HG03565 (cell line): ENCODE results near the gene NDRG3.

Experiments used
- ATAC-seq: cut with Tn5 transposase; IDR thresholded peaks from one replicate; pipeline ENCODE4 v1.9.1; 2021; ENCODE audit warnings: mild to moderate bottlenecking, moderate library complexity; ENCODE audit not compliant: unreplicated experiment

The NDRG3 gene

DNA sequence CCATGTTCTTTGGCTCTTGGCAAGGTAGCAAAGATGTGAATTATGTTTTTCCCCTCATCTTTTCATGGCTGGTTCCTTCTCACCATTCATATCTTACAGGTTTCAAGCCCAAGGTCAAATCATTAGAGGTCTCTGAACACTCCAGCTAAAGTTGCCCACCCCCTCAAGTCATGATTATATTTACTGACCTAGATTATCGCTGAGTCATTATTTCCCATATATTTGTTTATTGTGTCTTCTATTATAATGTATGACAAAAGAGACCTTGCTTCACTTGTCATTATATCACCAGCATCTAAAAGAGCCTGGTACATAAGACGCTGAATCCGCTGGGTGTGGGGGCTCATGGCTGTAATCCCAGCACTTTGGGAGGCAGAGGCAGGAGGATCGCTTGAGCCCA is 15.2 kb upstream of the NDRG3 start:
- ATAC-seq = no peak

DNA sequence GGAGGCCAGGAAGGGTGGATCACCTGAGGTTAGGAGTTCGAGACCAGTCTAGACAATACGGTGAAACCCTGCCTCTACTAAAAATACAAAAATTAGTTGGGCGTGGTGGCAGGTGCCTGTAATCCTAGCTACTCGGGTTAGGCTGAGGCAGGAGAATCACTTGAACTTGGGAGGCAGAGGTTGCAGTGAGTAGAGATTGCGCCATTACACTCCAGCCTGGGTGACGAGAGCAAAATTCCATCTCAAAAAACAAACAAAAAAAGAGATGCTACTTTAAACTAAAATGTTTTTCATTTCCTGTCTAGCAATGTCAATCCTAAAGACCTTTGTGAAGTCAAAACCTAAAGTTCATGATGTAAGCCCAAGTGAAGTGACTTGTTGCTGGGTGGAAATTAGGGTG is 14.8 kb upstream of the NDRG3 start:
- no peak for ATAC-seq

DNA sequence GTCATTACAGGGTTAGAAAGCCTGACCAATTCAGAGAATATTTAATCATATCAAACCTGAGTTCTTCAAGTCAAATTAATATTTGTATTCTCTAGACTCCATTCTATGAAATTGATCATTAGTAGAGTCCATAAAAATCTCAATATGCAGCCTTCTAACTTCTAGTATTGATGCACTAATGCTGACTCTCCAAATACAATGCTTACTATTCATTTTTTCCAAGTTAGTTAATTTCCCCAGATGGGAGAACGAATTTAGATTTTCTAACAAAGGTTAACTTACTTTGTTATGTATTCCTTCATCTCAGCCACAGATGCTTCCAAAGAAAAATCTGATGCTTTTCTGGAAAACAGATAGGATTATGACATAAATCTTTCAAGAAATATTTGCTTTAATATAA is 12.4 kb upstream of the NDRG3 start:
- ATAC-seq = no peak

DNA sequence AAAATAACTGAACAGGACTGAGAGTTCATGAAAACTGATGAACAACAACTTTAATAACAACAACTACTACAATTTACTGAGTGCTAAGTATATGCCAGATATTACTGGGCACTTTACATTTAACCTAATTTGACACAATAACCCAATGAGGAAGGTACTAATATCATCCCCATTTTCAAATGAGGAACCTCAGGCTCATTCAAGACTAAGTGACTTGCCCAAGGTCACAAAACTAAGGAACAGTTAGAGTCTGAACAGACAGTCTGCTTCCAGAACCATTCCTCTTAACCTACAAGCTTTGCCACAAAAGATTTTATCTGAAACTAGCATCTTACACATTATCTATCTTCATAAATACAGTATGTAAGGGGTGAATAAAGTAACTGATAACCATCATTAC is 10.6 kb upstream of the NDRG3 start:
- no peak for ATAC-seq

DNA sequence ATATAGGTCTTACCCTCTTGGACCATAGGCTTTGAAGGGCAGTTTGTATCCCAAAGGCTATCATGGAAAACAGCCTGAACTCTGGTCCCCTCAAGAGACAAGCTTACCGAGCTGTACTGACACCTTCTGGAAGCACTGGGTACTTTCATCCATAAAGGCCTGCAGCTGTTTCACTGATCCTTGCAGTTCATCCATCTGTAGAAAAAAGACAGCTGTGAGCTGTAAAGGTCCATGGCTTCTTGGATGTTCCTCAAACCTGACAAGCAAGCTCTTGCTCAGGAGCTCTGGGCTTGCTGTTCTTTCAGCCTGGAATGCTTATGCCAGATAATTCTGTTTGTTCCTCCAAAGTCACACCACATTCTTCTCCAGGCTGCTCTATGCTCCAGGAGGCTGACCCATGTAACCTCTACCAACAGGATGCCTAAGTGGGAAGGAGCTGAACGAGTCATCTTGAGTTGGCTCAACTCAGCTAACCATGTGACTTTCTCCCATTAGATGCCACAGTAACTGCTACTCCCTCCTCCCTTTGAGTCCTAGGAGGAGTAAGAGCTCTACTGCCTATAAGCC is 8.8 kb upstream of the NDRG3 start:
- no peak for ATAC-seq

DNA sequence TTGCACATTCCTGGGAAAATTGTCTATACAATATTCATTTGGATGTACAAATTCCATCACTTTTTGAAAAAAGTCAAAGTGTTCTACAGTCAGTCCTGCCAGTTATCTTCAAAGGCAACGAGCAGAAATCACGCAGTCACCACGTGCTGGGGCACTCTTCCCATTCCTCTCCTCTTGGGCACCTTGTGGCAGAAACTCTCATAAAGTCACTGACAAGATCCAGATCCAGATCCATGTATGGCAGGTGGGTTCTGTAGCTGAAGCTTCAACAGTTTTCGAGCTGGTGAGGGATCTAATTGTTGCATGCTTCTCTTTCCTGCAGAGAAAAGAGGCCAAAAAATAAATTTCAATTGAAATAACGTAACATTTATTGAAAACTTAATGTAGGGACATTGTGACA is 6.7 kb upstream of the NDRG3 start:
- ATAC-seq = no peak

DNA sequence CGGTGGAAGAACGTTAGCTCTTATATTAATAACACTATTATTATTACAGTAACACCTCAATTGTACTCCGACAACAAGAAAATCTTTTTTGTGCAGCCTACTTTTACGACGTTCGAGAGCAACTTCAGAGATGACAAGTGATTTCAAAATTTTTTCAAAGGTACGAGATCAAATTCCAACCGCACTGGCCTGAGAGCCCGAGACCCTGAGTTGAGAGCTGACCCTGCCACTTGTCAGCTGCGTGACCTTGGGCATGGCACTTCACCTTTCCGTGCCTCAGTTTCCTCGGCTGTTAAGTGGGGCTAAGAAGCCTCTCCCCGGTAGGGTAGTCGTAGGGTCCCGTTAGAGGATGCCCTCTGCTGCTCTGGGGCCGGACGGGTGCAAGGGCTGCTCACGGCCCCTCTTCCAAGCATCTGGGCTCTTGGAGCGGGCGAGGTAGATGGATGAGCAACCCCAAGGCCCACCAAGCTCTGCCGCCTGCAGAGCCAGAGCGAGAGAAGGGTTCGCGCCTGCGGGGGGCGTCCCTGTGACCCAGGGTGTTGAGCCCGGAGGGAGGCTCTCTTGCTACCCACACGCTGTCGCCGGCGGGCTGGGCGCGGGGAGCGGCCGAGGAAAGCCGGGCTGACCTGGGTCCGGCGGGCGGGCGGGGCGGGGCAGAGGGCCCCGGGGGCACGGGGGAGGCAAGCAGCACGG is 510 bp downstream of the NDRG3 start:
- ATAC-seq = no peak

DNA sequence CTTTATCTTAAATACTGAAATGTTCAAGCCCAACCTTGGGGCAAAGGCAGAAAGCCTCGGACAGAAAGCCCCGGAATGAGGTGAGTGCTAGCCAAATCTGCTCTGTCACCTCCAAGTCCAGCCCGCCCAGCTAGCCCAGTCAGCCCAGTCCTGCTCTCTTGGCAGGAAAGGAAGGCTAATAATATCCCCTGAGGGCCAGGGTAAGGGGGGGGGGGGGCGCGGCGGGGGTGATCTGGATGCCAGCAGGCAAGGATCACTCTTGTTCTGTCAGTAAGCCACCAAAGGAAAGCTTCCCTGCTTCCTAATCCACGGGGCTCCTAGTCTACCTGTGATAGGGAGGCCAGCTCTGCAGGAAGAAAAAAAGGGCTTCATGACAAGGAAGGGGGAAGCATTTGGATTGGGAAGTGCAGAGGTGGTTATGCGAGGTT is 1.1 kb downstream of the NDRG3 start:
- ATAC-seq = no peak

DNA sequence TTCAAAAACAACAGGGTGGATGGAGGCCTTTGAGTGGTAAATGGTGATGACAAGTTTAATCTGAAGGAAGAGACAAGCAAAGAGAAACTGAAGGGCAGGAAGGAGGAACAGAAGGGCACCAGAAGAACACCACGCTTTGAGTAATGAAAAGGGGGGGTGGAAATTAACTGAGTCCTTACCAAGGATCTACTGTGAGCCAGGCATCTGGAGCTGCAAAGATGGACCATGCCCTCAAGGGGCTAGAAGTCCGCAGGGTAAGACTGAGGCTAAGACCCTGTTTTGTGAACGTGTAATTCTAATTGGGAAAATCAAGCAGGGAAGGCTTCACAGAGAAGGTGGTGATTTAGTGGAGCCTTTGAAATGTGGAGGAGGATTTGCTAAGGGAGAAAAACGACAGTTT is 1.6 kb downstream of the NDRG3 start:
- ATAC-seq = no peak

DNA sequence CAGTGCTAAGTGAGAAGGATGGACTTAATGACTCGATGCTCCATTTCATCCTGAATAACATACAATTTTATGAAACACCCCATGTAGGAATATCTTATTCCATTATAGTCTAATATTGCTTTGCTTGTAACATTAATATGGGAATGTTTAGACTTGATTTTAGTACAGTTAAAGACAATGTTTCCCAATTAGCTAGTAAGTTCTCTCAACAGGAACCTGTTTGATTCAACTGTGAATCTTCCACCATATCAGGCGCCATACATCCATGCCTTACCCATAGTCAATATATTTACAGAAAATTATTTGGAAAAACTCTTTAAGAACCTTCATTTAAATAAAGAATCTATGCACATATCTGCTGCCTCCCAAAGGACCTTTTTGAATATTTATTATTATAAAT is 3.3 kb downstream of the NDRG3 start:
- ATAC-seq = no peak

DNA sequence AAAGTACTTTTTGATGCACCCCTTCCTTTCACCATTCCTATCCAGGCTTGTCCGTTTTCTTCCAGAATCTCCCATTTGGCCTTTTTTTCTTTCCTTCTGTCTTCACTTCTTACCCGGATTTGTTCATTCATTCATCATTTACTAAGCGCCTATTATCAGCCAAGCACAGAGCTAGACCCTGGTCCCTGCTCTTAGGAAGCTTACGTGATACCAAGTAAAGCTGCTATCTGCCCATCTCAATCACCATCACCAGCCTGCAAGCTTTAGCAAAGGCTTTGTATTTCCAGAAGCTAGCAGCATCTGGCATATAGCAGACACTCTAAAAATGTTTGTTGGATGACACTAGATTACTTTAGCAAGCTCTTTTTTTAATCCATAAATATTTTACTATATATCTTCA is 4.8 kb downstream of the NDRG3 start:
- no peak for ATAC-seq

DNA sequence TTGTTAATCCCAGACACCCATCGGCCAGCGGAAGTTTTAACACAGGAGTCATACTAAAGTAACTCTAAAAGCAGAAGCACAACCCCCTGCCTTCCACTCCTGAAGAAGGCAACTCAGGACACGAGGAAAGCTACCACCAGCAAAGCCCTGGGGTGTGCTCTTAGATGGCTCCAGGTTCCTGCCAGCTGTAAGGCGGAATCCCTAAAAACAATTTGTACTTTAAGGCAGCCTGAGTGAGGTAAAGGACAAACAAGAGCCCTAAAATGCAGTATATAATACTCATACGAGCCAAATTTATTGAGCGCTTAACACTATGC is 8.7 kb downstream of the NDRG3 start:
- ATAC-seq = no peak

DNA sequence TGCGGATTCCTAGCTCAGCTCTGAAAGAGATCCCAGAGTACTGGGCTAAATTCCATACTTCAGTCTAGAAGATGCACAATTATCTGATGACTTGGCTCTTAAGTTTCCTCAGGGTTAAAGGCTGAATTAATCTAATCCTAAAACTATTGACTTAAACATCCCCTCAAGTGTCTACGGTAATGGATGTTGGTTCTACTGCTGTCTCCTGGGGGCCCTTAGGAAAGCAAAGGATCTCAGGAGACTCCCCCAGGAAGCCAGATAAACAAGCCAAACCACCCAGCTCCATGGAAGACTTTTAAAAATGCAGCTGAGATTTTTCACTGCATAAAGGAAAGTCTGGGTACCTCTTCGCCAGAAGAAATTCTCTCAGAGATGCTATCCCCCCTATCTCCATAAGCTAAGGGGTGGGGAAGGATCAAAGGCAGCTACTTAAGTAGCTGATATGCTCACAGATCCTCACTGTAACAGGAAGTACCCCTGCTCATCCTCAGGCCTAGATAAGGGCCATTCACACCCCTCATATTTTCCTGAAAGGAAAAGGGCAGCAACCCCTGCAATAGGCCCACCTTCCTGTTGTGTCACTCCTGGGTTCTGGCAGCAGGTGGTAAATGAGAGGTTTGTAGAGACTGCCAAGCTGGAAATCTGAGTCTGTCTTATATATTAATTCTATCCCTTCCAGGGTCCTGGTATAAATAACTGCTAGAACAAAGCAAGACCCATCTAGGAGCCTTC is 9.3 kb downstream of the NDRG3 start:
- ATAC-seq = no peak

DNA sequence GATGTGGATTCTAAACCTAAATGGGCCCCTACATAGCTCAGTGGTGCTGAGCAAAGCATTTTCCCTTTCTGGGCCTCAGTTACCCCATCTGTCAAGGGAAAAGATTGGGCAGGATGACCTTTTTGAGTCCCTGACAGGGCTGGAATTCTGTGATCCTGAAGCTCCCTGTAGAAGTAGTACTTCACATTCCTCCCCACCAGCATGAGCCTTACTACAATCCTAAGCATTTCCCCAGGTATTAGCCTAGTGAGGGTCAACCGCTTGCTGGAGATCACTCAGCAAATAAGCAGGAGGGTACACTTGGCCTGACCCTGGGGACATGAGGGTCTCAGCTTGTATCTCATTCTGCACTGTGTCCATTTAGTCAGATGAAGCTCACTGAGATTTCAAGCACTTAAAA is 13.4 kb downstream of the NDRG3 start:
- ATAC-seq = no peak

DNA sequence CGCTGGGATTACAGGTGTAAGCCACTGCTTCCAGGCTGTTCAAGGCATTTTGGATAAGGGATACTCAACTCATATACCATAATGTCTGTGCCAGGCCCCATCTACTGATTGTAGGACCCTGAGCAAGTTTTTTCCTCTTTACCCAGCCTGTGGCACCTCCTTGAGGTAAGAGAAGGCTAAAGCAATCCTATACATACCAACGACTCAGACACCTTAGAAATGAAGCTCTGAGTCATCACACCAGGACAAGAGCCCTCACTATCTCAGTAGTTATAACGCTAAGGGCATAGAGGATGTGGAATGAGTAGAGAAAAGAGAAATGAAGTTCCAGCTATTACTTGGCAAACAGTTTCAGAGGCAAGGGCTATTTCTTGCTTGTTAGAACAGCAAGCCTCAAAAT is 16.9 kb downstream of the NDRG3 start:
- no peak for ATAC-seq

DNA sequence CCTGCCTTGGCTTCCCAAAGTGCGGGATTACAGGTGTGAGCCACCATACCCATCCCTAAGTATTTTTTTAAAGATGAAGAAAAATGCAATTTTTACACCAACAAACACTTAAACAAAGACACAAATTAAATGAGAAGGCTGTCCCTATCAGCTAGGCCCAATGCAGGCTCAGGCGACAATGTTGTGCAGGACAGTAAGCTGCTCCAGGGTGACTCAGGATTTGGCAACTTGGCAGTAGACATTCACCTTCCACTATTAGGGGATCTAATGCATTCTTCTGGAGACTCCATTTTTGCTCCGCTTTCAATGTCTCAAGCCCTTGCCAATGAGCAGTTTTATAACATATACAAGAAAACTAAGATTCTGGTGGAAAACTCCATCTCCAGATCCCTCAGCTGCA is 19.7 kb downstream of the NDRG3 start:
- ATAC-seq = no peak

DNA sequence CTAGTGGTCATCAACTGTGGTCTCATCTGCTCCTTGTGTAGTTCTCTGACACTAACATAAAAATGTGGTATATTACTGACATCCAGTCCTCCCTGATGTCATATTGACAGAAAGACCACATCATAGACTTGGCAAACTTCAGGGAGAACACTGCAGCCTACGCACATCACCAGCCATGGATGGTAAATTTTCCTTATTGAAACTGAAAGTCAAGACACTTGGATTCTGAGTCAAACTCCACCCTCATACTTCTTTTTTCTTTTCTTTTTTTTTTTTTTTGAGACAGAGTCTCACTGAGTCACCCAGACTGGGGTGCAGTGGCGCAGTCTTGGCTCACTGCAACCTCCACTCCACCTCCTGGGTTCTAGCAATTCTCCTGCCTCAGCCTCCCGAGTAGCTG is 25.4 kb downstream of the NDRG3 start:
- no peak for ATAC-seq

DNA sequence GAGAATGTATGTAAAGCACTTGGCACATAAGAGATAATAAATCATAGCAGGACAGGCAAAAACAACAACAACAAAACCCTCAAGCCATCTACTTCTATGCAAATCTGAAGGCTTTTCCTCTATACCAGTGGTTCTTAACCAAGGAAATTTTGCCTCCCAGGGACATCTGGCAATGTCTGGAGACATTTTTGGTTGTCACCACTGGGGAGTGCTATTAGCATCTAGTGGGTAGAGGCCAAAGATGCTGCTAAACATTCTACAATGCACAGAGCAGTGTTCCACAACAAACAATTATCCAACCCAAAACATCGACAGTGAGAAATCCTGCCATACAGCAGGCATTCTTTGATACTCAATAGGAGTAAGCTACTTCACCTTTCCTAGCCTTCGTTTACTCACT is 28.2 kb downstream of the NDRG3 start:
- no peak for ATAC-seq

DNA sequence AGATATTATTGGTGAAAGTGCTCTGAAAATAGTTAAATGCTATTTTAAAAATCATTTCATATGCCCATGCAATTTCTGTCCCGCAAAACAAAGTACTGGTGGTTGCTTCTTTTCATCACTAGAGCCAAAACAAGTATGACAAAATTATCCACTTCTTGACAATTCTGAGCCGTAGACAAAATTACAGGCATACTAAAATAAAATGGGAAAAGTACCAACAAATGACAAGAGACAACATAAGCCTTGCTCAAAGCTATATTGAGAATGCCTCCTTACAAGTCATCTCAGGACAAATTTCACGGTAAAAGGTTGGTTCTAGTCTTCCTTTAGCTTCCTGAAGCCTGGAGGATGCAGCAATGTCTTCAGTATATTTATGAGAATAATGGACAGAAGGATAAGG is 28.9 kb downstream of the NDRG3 start:
- ATAC-seq = no peak

DNA sequence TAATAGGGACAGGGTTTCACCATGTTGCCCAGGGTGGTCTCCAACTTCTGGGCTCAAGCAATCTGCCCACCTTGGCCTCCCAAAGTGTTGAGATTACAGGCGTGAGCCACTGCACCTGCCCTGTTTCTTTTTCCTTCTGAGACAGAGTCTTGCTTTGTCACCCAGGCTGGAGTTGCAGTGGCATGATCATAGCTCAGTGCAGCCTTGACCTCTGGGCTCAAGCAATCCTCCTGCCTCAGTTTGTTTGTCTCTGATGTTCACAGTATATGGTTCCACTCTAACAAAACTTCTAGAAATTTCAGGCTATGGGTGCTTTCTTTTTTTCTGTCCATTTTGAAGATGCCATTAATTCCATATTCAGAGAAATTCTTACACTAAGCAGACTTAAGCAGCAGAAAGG is 33.1 kb downstream of the NDRG3 start:
- ATAC-seq = no peak

DNA sequence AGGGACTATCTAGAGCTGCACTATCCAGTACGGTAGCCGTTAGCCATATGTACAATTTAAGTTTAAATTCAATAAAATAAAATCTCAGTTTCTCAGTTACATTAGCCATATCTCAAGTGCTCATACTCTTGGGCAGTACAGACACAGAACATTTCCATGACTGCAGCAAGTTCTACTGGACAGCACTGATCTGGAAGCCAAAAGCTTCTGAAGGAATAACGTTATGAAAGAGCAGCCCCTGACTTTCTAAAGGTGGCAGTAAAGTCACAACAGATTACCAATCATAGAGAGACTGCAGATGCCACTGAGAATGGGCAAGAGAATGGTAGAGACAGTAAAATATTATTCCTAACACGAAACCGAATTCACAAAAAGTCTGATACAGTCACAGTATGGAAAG is 36.8 kb downstream of the NDRG3 start:
- no peak for ATAC-seq

DNA sequence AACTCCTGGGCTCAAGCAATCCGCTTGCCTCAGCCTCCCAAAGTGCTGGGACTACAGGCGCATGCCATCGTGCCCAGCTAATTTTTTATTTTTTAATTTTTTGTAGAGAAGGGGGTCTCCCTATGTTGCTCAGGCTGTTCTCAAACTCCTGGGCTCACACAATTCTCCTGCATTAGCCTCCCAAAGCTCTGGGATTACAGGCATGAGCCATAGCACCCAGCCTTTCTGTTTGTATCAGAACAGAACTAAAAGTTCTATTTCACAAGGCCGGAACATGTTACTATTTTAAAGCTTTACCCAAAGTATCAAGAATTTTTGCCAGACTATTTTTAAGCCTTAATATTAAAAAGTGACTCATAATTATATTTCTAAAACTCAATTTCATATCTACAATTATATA is 42.4 kb downstream of the NDRG3 start:
- ATAC-seq = no peak

DNA sequence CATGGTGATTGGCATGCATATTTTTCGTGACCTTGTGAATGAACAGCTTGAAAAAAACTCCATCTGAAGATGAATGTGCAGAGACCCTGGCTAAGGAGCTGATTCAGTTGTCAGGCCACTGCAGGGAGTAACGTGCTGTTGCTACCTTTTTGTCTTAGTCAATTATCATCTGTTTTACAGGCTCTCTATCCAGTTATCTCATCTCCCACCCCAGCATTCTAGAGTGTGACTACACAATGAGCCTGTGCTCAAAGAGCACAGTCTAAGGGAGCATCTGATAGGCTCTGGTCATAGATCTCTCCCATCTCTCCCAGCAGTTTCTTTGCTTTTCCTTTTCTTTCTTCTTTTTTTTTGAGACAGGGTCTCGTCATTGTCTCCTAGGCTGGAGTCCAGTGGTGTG is 45.5 kb downstream of the NDRG3 start:
- ATAC-seq = no peak
